Lung (tissue), 12 donors: ENCODE results near the gene PPM1N. TPM values are rescaled to one million over a fixed set of nuclear protein-coding genes. Genes with fewer than 3 reads are reported as not detected.

Experiments used
- ATAC-seq: fragments of 200-7000 bp; cut with Tn5 transposase; one replicate; pipeline ENCODE4 v1.9.1; 2020; ENCODE audit warnings: moderate number of reproducible peaks; ENCODE audit not compliant: insufficient read depth, low FRiP score
- DNase-seq, 3 donors: peaks; one replicate each; pipeline ENCODE4 v3.0.0-alpha.2; 2013 to 2017
- H3K27ac ChIP-seq, 2 donors: one replicate each; pipeline ENCODE4 v1.5.1; 2013; ENCODE audit warnings: mild to moderate bottlenecking in 2 of 2, moderate library complexity in 2 of 2, control low read depth in 1 of 2, inconsistent platforms in 1 of 2, low read depth in 1 of 2, low read length in 1 of 2
- H3K27me3 ChIP-seq, 3 donors: one replicate each; pipeline ENCODE4 v1.5.1; 2013; ENCODE audit warnings: low read length in 2 of 3; ENCODE audit not compliant: control insufficient read depth in 3 of 3, insufficient read depth in 3 of 3
- H3K36me3 ChIP-seq, 4 donors: one replicate each; pipeline ENCODE4 v1.5.1; 2013; ENCODE audit warnings: low read length in 4 of 4, mild to moderate bottlenecking in 1 of 4, moderate library complexity in 1 of 4; ENCODE audit not compliant: control insufficient read depth in 4 of 4, insufficient read depth in 4 of 4
- H3K4me1 ChIP-seq, 5 donors: one replicate each; pipeline ENCODE4 v1.5.1; 2013; ENCODE audit warnings: low read length in 5 of 5, mild to moderate bottlenecking in 2 of 5, moderate library complexity in 1 of 5; ENCODE audit not compliant: control insufficient read depth in 5 of 5, insufficient read depth in 5 of 5
- H3K4me3 ChIP-seq: one replicate; pipeline ENCODE4 v1.5.1; 2013; ENCODE audit warnings: mild to moderate bottlenecking, control low read depth, moderate library complexity
- H3K9ac ChIP-seq, 2 donors: one replicate each; pipeline ENCODE4 v1.5.1; 2013; ENCODE audit warnings: low read length in 2 of 2, control low read depth in 1 of 2; ENCODE audit not compliant: insufficient read depth in 1 of 2
- H3K9me3 ChIP-seq, 4 donors: one replicate each; pipeline ENCODE4 v1.5.1; 2013; ENCODE audit warnings: low read length in 3 of 4, mild to moderate bottlenecking in 1 of 4, moderate library complexity in 1 of 4; ENCODE audit not compliant: control insufficient read depth in 4 of 4, insufficient read depth in 3 of 4
- CTCF ChIP-seq: IDR thresholded peaks from 2 replicates; pipeline ENCODE4 v1.5.1; 2012; ENCODE audit warnings: mild to moderate bottlenecking; ENCODE audit errors: control extremely low read depth, extremely low read depth
- WGBS, 2 donors: extraction: QIAGEN DNeasy Blood & Tissue Kit; methylation state at CpG; one replicate each; pipeline ENCODE4 v1.1.7; 2013; 5-methylcytosine and 5-hydroxymethylcytosine counted together
- polyA plus RNA-seq, 2 donors: library from polyadenylated mRNA; stranded (reverse); fragments of 200-250 nt; gene quantifications; one replicate each; pipeline ENCODE4 v1.2.1, GENCODE V29; 2013
- total RNA-seq, 2 donors: library from RNA; depleted of rRNA in 1 of 2; stranded (reverse); fragments of >200 nt in 1 of 2; gene quantifications; one replicate each; pipeline ENCODE4 v1.2.1, GENCODE V29; 2014 to 2021
- donor health status: control.
- donor health status: control.
- donor health status: Bipolar disorder and iron deficiency.
- donor health status: healthy.
- donor health status: DM: yes; HTN: yes; CAD: no.

PPM1N gene
- total and polyA plus RNA-seq, 4 donors = 0.37 to 8.1 (median 1.6) TPM

GRCh38 chr19:45475537-45476291 lies 22.5 kb upstream of the PPM1N start:
- Histone ChIP-seq H3K36me3 (peaks cover 0 to 5% (median 0%) of the 10 kb centered on the region in 4 donors), H3K4me3 (no peak overlapping the region), H3K27ac (no peak overlapping the region), H3K4me1 (peaks cover 0 to 47% (median 0%) of the 10 kb centered on the region in 5 donors), H3K9me3 (no peaks in the 10 kb centered on the region), H3K9ac (no peak overlapping the region), H3K27me3 (peaks cover 0 to 28% (median 25%) of the 10 kb centered on the region in 3 donors)
- no peak for TF ChIP-seq CTCF
- no peak for ATAC-seq
- peak; percentile 60 to 67 (median 65) for DNase-seq
- WGBS, 2 donors = 67% methylated on average over 6 of the region's 6 CpGs

DNA sequence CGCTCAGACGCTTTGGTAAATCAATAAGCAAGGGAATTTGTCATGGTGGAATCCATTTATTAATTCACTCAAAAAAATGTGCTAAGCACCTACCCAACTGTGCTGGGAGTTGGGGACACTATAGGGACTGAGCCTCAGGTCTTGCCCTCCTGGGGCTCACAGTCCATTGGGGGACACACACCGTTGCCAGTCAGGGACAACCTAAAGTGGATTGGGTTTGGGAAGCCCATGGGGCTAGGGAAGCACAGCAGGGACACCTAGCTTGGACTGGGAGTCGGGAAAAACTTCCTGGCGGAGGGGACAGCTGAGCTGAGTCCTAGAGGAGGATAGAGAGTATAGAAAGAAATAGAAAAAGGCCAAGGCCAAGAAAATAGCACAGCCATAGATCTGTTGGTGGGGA lies 21.9 kb upstream of the PPM1N start:
- no peak for TF ChIP-seq CTCF
- Histone ChIP-seq H3K27me3 (peaks cover 0 to 28% (median 25%) of the 10 kb centered on the region in 3 donors), H3K4me1 (peaks cover 0 to 47% (median 0%) of the 10 kb centered on the region in 5 donors), H3K4me3 (no peak overlapping the region), H3K9me3 (no peaks in the 10 kb centered on the region), H3K9ac (no peak overlapping the region), H3K27ac (no peak overlapping the region), H3K36me3 (peaks cover 0 to 3% (median 0%) of the 10 kb centered on the region in 4 donors)
- WGBS, 2 donors = 52 to 61% methylated on average over 5 of the region's 5 CpGs
- peak in 1 of 3 donors; percentile 66 for DNase-seq
- ATAC-seq = no peak

DNA sequence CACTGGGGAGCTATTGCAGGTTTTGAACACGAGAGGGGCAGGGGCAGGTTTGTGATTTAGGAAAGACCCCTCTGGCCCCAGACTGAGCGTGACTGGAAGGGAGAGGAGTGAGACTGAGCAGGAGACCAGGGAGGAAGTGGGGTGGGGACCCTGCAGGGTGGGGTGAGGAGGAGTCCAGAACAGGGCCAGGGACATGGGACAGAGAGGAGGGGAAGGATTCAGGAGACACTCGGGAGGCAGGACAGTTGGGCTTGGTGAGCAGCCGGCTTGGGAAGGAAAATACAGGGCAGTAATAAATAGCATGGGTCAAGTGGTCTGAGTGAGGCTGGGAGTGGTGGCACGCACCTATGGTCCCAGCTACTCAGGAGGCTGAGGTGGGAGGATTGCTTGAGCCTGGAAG lies 21.1 kb upstream of the PPM1N start:
- 38 to 43% methylated on average over 5 of the region's 5 CpGs for WGBS, 2 donors
- TF ChIP-seq CTCF = no peak
- no peak for ATAC-seq

More for the DNA sequence above, 21.1 kb upstream of the PPM1N start:
- peaks cover 0 to 3% (median 0%) of the 10 kb centered on the region in 4 donors for H3K36me3 ChIP-seq
- DNase-seq = peak in 2 of 3 donors; percentile 22 to 61
- peaks cover 0 to 45% (median 0%) of the 10 kb centered on the region in 5 donors for H3K4me1 ChIP-seq
- H3K9ac ChIP-seq = no peak overlapping the region
- no peak overlapping the region for H3K27ac ChIP-seq
- H3K9me3 ChIP-seq = no peaks in the 10 kb centered on the region
- peaks cover 0 to 20% (median 18%) of the 10 kb centered on the region in 3 donors for H3K27me3 ChIP-seq
- no peak overlapping the region for H3K4me3 ChIP-seq
